Astrocyte (in vitro differentiated cells and primary cell): Measurements from ENCODE around the gene KRTAP10-2.

Source experiments
- CTCF ChIP-seq: IDR thresholded peaks from 2 replicates; pipeline ENCODE4 v1.5.1; 2011; ENCODE audit warnings: low read depth, mild to moderate bottlenecking, inconsistent platforms, low read length, moderate library complexity; ENCODE audit not compliant: insufficient read depth
- EZH2 ChIP-seq: IDR thresholded peaks from 2 replicates; pipeline ENCODE4 v1.6.1; 2012; ENCODE audit warnings: mild to moderate bottlenecking, low read length, inconsistent platforms; ENCODE audit not compliant: insufficient read depth

GRCh38 chr21:44594406-44594916, 43.2 kb upstream of the KRTAP10-2 start:
- TF ChIP-seq CTCF (no peak), EZH2 (no peak)
